Measurements from ENCODE around the gene TOP3A.

DNA sequence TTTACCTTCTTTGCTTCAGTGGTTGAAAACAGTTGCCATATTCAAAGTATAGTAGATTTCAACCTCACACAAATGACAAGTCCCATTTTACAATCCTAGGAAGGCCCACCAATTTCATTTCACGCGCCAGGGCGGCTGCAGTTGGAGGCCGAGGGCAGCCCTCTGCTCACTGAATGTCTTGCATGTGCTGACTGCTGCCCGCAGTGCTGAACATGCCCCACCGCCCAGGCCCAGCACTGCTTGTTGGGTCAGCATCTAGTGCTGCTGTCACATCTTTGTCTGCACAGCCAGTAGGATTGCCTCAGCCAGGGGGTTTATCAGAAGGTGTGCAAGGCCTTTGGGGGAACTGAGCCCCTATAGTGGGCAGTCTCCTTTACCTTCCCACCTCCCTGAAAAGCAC lies 11.8 kb upstream of the TOP3A start:
- TF ChIP-seq, protein P1, sequence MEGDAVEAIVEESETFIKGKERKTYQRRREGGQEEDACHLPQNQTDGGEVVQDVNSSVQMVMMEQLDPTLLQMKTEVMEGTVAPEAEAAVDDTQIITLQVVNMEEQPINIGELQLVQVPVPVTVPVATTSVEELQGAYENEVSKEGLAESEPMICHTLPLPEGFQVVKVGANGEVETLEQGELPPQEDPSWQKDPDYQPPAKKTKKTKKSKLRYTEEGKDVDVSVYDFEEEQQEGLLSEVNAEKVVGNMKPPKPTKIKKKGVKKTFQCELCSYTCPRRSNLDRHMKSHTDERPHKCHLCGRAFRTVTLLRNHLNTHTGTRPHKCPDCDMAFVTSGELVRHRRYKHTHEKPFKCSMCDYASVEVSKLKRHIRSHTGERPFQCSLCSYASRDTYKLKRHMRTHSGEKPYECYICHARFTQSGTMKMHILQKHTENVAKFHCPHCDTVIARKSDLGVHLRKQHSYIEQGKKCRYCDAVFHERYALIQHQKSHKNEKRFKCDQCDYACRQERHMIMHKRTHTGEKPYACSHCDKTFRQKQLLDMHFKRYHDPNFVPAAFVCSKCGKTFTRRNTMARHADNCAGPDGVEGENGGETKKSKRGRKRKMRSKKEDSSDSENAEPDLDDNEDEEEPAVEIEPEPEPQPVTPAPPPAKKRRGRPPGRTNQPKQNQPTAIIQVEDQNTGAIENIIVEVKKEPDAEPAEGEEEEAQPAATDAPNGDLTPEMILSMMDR (IDR thresholded peaks at IDR 0.05) = no peak
- no peak for TF ChIP-seq POLR2A (IDR thresholded peaks at IDR 0.05)
